Measurements from ENCODE around the gene MYO1C.

DNA sequence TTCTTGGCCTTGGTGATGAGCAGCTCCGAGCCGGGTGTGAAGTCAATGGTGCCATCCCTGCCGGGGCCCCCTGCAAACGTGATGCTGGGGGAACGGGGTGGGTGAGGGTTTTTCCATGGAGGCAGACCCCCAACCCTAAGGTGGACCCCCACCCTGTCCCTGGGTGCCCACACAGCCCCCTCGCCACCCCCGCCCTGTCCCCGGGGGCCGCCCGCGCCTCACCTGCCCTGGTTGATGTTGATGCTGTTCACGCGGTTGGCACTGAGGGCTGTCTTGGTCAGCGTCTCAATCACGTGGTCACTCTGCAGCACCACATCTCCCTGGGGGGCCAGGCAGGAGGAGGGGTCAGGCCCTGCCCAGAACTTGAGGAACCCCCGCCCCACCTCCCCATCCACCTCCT, 25.2 kb downstream of the MYO1C start:
- TF ChIP-seq SMC3 (conservative IDR thresholded peaks at IDR 0.05; ENCODE audit: poor library complexity) (no peak), MXI1 (conservative IDR thresholded peaks at IDR 0.05; ENCODE audit: poor library complexity, severe bottlenecking) (no peak), EZH2 (IDR thresholded peaks at IDR 0.05; ENCODE audit: borderline replicate concordance, insufficient read depth, low read length, poor library complexity, severe bottlenecking) (no peak)
- TF ChIP-seq, protein P1, sequence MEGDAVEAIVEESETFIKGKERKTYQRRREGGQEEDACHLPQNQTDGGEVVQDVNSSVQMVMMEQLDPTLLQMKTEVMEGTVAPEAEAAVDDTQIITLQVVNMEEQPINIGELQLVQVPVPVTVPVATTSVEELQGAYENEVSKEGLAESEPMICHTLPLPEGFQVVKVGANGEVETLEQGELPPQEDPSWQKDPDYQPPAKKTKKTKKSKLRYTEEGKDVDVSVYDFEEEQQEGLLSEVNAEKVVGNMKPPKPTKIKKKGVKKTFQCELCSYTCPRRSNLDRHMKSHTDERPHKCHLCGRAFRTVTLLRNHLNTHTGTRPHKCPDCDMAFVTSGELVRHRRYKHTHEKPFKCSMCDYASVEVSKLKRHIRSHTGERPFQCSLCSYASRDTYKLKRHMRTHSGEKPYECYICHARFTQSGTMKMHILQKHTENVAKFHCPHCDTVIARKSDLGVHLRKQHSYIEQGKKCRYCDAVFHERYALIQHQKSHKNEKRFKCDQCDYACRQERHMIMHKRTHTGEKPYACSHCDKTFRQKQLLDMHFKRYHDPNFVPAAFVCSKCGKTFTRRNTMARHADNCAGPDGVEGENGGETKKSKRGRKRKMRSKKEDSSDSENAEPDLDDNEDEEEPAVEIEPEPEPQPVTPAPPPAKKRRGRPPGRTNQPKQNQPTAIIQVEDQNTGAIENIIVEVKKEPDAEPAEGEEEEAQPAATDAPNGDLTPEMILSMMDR (IDR thresholded peaks at IDR 0.05; ENCODE audit: poor library complexity, severe bottlenecking), result no peak
- TF ChIP-seq, protein P2, sequence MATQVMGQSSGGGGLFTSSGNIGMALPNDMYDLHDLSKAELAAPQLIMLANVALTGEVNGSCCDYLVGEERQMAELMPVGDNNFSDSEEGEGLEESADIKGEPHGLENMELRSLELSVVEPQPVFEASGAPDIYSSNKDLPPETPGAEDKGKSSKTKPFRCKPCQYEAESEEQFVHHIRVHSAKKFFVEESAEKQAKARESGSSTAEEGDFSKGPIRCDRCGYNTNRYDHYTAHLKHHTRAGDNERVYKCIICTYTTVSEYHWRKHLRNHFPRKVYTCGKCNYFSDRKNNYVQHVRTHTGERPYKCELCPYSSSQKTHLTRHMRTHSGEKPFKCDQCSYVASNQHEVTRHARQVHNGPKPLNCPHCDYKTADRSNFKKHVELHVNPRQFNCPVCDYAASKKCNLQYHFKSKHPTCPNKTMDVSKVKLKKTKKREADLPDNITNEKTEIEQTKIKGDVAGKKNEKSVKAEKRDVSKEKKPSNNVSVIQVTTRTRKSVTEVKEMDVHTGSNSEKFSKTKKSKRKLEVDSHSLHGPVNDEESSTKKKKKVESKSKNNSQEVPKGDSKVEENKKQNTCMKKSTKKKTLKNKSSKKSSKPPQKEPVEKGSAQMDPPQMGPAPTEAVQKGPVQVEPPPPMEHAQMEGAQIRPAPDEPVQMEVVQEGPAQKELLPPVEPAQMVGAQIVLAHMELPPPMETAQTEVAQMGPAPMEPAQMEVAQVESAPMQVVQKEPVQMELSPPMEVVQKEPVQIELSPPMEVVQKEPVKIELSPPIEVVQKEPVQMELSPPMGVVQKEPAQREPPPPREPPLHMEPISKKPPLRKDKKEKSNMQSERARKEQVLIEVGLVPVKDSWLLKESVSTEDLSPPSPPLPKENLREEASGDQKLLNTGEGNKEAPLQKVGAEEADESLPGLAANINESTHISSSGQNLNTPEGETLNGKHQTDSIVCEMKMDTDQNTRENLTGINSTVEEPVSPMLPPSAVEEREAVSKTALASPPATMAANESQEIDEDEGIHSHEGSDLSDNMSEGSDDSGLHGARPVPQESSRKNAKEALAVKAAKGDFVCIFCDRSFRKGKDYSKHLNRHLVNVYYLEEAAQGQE (IDR thresholded peaks at IDR 0.05; ENCODE audit: borderline replicate concordance), result no peak

Measured in neural cell (in vitro differentiated cells).